Mesothelial cell of epicardium (in vitro differentiated cells): ENCODE measurements around the gene NANOS3. TPM values are rescaled to one million over a fixed set of nuclear protein-coding genes. Genes with fewer than 3 reads are reported as not detected.

ENCODE experiments used
- DNase-seq, 2 experiments: peaks; one replicate each; pipeline ENCODE4 v3.0.0; 2021; ENCODE audit warnings: low spot score in 2 of 2; ENCODE audit not compliant: unreplicated experiment in 2 of 2
- H3K27ac Mint-ChIP-seq: 2 replicates; pipeline ENCODE4 v1.8.0; 2021; ENCODE audit warnings: mixed read lengths
- H3K27me3 Mint-ChIP-seq: 2 replicates; pipeline ENCODE4 v1.8.0; 2021; ENCODE audit warnings: low read depth, mixed read lengths
- H3K36me3 Mint-ChIP-seq: 2 replicates; pipeline ENCODE4 v1.8.0; 2021; ENCODE audit warnings: mixed read lengths
- H3K4me1 Mint-ChIP-seq: 2 replicates; pipeline ENCODE4 v1.8.0; 2021; ENCODE audit warnings: mixed read lengths
- H3K4me3 Mint-ChIP-seq: 2 replicates; pipeline ENCODE4 v1.8.0; 2021; ENCODE audit warnings: mild to moderate bottlenecking, moderate library complexity, mixed read lengths
- H3K9me3 Mint-ChIP-seq: 2 replicates; pipeline ENCODE4 v1.8.0; 2021; ENCODE audit warnings: mixed read lengths
- CTCF ChIP-seq: fragments of 200-600 bp; sonication (generic); IDR thresholded peaks from one replicate; pipeline ENCODE4 v1.5.0; 2021; ENCODE audit warnings: antibody characterized with exemption; ENCODE audit not compliant: unreplicated experiment
- total RNA-seq: library from RNA; stranded (reverse); gene quantifications from 3 replicates; pipeline ENCODE4 v1.2.1, GENCODE V29; 2021

NANOS3 gene
- total RNA-seq, 1 donor from 2014 or later, result 8.2 TPM

DNA sequence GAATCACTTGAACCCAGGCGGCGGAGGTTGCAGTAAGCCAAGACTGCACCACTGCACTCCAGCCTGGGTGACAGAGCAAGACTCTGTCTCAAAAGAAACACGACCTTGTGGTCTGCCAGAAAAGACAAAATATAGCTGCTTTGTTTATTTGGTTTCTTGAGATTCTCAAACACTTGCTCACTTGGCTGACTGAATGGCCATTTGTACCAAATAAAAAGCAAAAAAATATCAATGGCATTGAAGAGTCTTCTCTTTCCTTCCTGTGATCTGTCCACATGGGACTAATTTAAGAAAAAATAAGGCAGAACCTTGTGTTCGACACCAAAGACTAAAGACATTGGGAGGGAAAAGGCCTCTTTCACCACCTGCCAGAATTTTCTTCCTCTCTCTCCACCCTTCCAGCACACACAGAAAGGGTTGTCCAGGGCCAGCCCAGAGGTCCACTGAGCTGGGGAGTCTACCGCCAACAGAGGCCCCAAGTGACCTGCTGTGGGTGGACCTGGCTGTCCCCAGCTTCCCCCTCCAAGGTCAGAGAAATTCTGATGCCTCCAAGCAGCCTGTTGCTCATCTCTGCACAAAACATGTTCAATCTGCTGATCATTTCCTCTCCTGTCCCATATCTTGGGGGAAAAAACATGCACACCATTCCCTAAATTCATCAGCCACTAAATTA lies 23.1 kb downstream of the NANOS3 start:
- Mint-ChIP-seq H3K27ac (no peak overlapping the region), H3K27me3 (no peaks in the 10 kb centered on the region), H3K36me3 (no peaks in the 10 kb centered on the region), H3K4me1 (no peaks in the 10 kb centered on the region), H3K9me3 (no peaks in the 10 kb centered on the region), H3K4me3 (no peak overlapping the region)
- TF ChIP-seq CTCF, result no peak
- DNase-seq, result no peak

GRCh38 chr19:13902993-13903555 lies 26.1 kb downstream of the NANOS3 start:
- no peak for DNase-seq
- H3K4me1 Mint-ChIP-seq, result peaks cover 11% of the 10 kb centered on the region
- no peaks in the 10 kb centered on the region for H3K27me3 Mint-ChIP-seq
- TF ChIP-seq CTCF, result no peak
- no peak overlapping the region for H3K27ac Mint-ChIP-seq
- no peaks in the 10 kb centered on the region for H3K9me3 Mint-ChIP-seq
- H3K36me3 Mint-ChIP-seq, result no peaks in the 10 kb centered on the region
- no peak overlapping the region for H3K4me3 Mint-ChIP-seq

DNA sequence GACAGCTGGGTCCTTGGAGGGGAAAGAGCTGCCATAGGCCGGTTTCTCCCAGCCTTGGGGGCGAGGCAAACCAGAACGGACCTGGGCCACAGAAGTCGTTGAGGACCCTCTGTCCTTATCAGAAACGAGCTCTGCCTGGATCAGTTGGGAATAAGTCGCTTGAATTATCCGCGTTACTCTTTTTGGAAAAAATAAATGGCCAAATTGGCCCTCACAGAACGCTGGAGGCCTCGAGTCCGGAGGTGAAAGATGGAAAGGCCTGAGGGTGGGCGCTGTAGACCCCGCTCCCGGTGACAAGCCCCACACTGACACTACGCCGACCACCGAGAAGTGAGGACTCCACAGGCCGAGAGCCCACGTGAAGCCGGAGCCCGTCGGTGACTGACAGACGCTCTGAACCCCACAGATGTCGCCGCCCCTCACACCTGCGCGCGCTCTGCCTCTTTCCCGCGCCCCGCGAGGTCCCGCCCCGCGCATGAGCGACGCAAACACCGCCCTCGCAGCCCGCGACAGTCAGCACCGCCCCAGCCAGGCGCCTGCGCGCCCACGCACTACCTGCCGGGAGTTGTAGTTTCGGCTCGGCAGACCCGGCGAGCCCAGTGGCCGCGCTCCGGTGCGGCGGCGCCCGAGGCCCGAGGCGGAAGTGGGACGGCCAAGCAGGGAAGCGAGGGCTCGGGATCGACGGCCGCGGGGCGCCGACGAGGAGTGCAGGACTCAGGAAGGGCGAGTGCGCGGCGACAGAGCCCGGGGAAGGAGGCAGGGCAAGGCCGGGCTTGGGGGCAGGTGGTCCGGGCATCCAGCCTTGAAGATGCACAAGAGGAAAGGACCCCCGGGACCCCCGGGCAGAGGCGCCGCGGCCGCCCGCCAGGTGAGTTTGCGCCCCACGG lies 28.9 kb downstream of the NANOS3 start, which contains the start of the genes BRME1 and CC2D1A:
BRME1 (minus strand) TSS at position 484 of the 887 bp plus-strand sequence. CDS start 1,225 bp downstream, outside the sequence.
CC2D1A (plus strand) TSS at position 568 of the 887 bp plus-strand sequence; CDS start at position 809, 241 bp downstream.
- Mint-ChIP-seq H3K27ac (peak within 1 kb of the TSS; percentile 61), H3K9me3 (no peaks in the 10 kb centered on the region), H3K4me3 (peak within 1 kb of the TSS; percentile 78), H3K27me3 (no peaks in the 10 kb centered on the region), H3K36me3 (peaks cover 10% of the 10 kb centered on the region), H3K4me1 (peaks cover 11% of the 10 kb centered on the region)
- no peak for TF ChIP-seq CTCF
- DNase-seq, result peak; percentile 82 to 92

DNA sequence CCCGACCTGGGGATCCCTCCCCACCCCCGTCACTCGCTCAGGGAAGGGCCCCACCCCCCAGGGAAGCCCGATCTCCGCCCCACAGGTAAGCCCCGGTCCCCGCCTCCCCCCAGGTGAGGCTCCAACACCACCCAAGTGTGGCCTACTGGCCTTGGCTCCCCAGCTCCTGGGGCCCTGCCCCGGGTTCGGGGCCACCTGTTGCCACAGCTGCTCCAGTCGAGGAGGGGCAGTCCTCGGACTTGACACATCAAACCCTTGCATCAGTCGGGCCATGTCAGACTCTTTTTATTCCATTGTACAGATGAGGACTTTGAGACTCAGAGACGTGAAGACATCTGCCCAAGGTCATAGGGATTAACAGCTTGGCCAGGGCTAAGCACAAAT lies 29.6 kb downstream of the NANOS3 start:
- TF ChIP-seq CTCF, result no peak
- DNase-seq, result no peak
- Mint-ChIP-seq H3K4me1 (peaks cover 11% of the 10 kb centered on the region), H3K36me3 (peaks cover 15% of the 10 kb centered on the region), H3K9me3 (no peaks in the 10 kb centered on the region), H3K4me3 (peak overlapping the region; percentile 78), H3K27ac (no peak overlapping the region), H3K27me3 (no peaks in the 10 kb centered on the region)

GRCh38 chr19:13906910-13907309 lies 30.0 kb downstream of the NANOS3 start:
- Mint-ChIP-seq H3K27ac (no peak overlapping the region), H3K4me3 (peak overlapping the region; percentile 78), H3K36me3 (peaks cover 15% of the 10 kb centered on the region), H3K9me3 (no peaks in the 10 kb centered on the region), H3K4me1 (peaks cover 11% of the 10 kb centered on the region), H3K27me3 (no peaks in the 10 kb centered on the region)
- no peak for DNase-seq
- TF ChIP-seq CTCF, result no peak
